ENCODE results near the gene ZNF169. TPM values are rescaled to one million over a fixed set of nuclear protein-coding genes. Genes with fewer than 3 reads are reported as not detected.
"Not testable (repeated sequence)": the region's sequence is repeated elsewhere in the genome, so short reads cannot be mapped to it uniquely, and the experiment has no call there.

Gene ZNF169
- 3.2 and 3.4 TPM in 2 replicates for total RNA-seq
- 3.7 TPM for polyA plus RNA-seq (2012)

GRCh38 chr9:94259077-94259862 is at the start of gene ZNF169:
Gene ZNF169 (plus strand): TSS chr9:94259298. CDS start chr9:94278813, 19,515 bp downstream.
- peak; percentile 88 for DNase-seq (ENCODE audit: low read depth)

GRCh38 chr9:94210616-94211603 is 48.2 kb upstream of the ZNF169 start:
- no peak for DNase-seq (ENCODE audit: low read depth)

- DNase-seq (ENCODE audit: low read depth), result peak; percentile 28
These were observed 47.0 kb upstream of the ZNF169 start for GRCh38 chr9:94212091-94212490.

- DNase-seq (ENCODE audit: low read depth), result no peak
These were observed 46.6 kb upstream of the ZNF169 start for GRCh38 chr9:94212531-94212930.

GRCh38 chr9:94213511-94214124 is 45.5 kb upstream of the ZNF169 start:
- DNase-seq (ENCODE audit: low read depth), result peak; percentile 82

- DNase-seq (ENCODE audit: low read depth), result no peak
These were observed 36.2 kb upstream of the ZNF169 start for GRCh38 chr9:94222870-94223269.

- not testable (repeated sequence) for DNase-seq (ENCODE audit: low read depth)
These were observed 33.7 kb upstream of the ZNF169 start for GRCh38 chr9:94225413-94225812.

- no peak for DNase-seq (ENCODE audit: low read depth)
These were observed 30.5 kb upstream of the ZNF169 start for GRCh38 chr9:94228616-94229015.

GRCh38 chr9:94232428-94232827 is 26.7 kb upstream of the ZNF169 start:
- no peak for DNase-seq (ENCODE audit: low read depth)

- DNase-seq (ENCODE audit: low read depth), result not testable (repeated sequence)
These were observed 18.0 kb upstream of the ZNF169 start for GRCh38 chr9:94241098-94241497.

GRCh38 chr9:94245651-94246050 is 13.4 kb upstream of the ZNF169 start:
- DNase-seq (ENCODE audit: low read depth), result no peak

GRCh38 chr9:94250456-94250855 is 8.6 kb upstream of the ZNF169 start:
- DNase-seq (ENCODE audit: low read depth), result no peak

GRCh38 chr9:94256007-94256406 is 3.1 kb upstream of the ZNF169 start:
- DNase-seq (ENCODE audit: low read depth), result no peak

GRCh38 chr9:94265626-94266402 is 6.7 kb downstream of the ZNF169 start:
- not testable (repeated sequence) for DNase-seq (ENCODE audit: low read depth)

GRCh38 chr9:94269264-94269663 is 10.2 kb downstream of the ZNF169 start:
- DNase-seq (ENCODE audit: low read depth), result peak; percentile 9

GRCh38 chr9:94270009-94270408 is 10.9 kb downstream of the ZNF169 start:
- DNase-seq (ENCODE audit: low read depth), result no peak

GRCh38 chr9:94277029-94277428 is 17.9 kb downstream of the ZNF169 start:
- not testable (repeated sequence) for DNase-seq (ENCODE audit: low read depth)

GRCh38 chr9:94277885-94278536 is 18.9 kb downstream of the ZNF169 start:
- DNase-seq (ENCODE audit: low read depth), result peak; percentile 8

GRCh38 chr9:94280409-94280989 is 21.4 kb downstream of the ZNF169 start:
- no peak for DNase-seq (ENCODE audit: low read depth)

- DNase-seq (ENCODE audit: low read depth), result no peak
These were observed 22.0 kb downstream of the ZNF169 start for GRCh38 chr9:94281101-94281500.
